Loucy (cell line): ENCODE results near the gene TENM3.

Experiments
- EZH2phosphoT487 ChIP-seq: fragments of 200-600 bp; IDR thresholded peaks from 2 replicates; pipeline ENCODE4 v1.6.1; 2018; ENCODE audit warnings: antibody characterized with exemption, mild to moderate bottlenecking, moderate library complexity, borderline replicate concordance
- TF ChIP-seq, protein P1 (sequence below): fragments of 200-600 bp; sonication (generic); conservative IDR thresholded peaks from 2 replicates; pipeline ENCODE4 v1.5.1; 2014; ENCODE audit warnings: mild to moderate bottlenecking, antibody characterized with exemption, low read length

DNA sequence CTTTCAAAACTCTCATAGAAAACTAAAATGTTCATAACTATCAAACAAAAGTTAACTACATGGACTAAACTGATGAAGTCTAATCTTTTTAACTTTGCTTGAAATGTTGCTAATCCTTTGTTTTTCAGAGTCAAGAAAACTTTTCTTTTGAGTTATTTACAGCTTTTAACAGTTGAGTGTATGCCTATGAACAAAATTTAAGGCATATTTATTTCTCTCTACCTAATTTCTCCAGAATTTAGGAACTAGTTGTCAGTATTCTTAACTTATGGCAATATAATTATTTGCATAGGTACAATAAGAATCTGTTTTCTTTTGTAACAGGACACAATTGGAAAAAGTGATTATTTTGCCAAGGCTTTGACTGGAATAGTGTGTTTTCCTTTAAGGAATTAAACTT is 23.8 kb downstream of the TENM3 start:
- TF ChIP-seq, protein P1, sequence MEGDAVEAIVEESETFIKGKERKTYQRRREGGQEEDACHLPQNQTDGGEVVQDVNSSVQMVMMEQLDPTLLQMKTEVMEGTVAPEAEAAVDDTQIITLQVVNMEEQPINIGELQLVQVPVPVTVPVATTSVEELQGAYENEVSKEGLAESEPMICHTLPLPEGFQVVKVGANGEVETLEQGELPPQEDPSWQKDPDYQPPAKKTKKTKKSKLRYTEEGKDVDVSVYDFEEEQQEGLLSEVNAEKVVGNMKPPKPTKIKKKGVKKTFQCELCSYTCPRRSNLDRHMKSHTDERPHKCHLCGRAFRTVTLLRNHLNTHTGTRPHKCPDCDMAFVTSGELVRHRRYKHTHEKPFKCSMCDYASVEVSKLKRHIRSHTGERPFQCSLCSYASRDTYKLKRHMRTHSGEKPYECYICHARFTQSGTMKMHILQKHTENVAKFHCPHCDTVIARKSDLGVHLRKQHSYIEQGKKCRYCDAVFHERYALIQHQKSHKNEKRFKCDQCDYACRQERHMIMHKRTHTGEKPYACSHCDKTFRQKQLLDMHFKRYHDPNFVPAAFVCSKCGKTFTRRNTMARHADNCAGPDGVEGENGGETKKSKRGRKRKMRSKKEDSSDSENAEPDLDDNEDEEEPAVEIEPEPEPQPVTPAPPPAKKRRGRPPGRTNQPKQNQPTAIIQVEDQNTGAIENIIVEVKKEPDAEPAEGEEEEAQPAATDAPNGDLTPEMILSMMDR: no peak
- no peak for TF ChIP-seq EZH2phosphoT487
